WTC11 (cell line): Measurements from ENCODE around the gene RAP2A.

Source experiments
- MAX ChIP-seq: sonication (generic); formaldehyde crosslinking; IDR thresholded peaks from 2 replicates; pipeline ENCODE4 v1.8.0; 2022; ENCODE audit warnings: mild to moderate bottlenecking, missing genetic modification reagents
- NR3C1 ChIP-seq: sonication (generic); formaldehyde crosslinking; conservative IDR thresholded peaks from 2 replicates; pipeline ENCODE4 v1.8.1; 2023; ENCODE audit warnings: low read depth, mild to moderate bottlenecking, missing genetic modification reagents
- TF ChIP-seq, protein P1 (sequence below): fragments of 200-600 bp; IDR thresholded peaks from 2 replicates; pipeline ENCODE4 v1.8.0; 2022; ENCODE audit warnings: antibody characterized with exemption
- TF ChIP-seq, protein P2 (sequence below): sonication (generic); formaldehyde crosslinking; conservative IDR thresholded peaks from 2 replicates; pipeline ENCODE4 v1.8.1; 2022; ENCODE audit warnings: mild to moderate bottlenecking, missing genetic modification reagents

- TF ChIP-seq NR3C1 (CRISPR knock-in tag) (no peak), MAX (CRISPR knock-in tag) (no peak)
- TF ChIP-seq, protein P1, sequence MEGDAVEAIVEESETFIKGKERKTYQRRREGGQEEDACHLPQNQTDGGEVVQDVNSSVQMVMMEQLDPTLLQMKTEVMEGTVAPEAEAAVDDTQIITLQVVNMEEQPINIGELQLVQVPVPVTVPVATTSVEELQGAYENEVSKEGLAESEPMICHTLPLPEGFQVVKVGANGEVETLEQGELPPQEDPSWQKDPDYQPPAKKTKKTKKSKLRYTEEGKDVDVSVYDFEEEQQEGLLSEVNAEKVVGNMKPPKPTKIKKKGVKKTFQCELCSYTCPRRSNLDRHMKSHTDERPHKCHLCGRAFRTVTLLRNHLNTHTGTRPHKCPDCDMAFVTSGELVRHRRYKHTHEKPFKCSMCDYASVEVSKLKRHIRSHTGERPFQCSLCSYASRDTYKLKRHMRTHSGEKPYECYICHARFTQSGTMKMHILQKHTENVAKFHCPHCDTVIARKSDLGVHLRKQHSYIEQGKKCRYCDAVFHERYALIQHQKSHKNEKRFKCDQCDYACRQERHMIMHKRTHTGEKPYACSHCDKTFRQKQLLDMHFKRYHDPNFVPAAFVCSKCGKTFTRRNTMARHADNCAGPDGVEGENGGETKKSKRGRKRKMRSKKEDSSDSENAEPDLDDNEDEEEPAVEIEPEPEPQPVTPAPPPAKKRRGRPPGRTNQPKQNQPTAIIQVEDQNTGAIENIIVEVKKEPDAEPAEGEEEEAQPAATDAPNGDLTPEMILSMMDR: no peak
- TF ChIP-seq, protein P2, sequence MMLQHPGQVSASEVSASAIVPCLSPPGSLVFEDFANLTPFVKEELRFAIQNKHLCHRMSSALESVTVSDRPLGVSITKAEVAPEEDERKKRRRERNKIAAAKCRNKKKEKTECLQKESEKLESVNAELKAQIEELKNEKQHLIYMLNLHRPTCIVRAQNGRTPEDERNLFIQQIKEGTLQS (CRISPR knock-in tag): no peak
These were observed 11.7 kb downstream of the RAP2A start for GRCh38 chr13:97445522-97446187.
